Measurements from ENCODE around the gene CRYAA.
"Not testable (repeated sequence)": the region's sequence is repeated elsewhere in the genome, so short reads cannot be mapped to it uniquely, and the experiment has no call there.

The CRYAA gene

DNA sequence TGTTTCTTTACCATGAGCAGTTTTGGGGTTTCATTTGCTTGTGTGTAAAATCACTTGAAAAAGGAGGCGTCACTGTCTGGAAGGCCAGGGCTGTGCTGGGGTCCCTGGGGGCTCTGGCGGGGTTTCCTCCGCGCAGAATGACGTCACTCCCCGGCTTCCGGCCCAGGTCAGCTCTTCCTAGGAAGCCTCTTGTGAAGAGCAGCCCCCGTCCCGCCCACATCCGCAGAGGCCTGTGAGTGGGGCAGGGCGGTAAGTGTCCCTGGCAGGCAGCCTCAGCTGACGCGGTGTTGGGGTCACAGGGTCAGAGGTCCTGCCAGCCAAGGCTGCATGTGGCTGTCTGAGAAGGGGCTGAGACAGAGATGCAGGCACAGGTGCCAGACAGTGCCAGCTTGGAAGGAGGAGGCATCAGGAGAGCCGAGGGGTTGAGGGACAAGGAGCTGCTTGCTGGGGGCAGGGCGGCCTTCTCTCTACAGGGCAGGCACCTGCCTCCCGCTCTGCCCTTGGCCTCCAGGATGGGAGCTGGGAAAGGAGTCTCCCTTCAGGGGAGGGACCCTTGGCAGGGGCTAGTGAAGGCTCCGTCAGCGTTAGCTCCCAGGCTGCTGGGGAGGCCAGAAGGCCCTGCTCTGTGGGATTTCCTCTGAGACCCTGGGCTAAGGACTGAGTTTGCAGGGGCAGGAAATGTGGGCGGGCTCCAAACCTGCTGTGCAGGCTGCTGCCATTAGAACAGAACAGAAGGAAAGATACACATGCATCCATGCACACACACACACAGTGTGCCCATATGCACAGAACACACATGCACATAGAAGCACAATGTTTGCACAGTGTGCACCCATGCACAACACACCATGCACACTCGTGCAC lies 8.5 kb downstream of the CRYAA start:
- not testable (repeated sequence) for DNase-seq (ENCODE audit: low spot score)

DNA sequence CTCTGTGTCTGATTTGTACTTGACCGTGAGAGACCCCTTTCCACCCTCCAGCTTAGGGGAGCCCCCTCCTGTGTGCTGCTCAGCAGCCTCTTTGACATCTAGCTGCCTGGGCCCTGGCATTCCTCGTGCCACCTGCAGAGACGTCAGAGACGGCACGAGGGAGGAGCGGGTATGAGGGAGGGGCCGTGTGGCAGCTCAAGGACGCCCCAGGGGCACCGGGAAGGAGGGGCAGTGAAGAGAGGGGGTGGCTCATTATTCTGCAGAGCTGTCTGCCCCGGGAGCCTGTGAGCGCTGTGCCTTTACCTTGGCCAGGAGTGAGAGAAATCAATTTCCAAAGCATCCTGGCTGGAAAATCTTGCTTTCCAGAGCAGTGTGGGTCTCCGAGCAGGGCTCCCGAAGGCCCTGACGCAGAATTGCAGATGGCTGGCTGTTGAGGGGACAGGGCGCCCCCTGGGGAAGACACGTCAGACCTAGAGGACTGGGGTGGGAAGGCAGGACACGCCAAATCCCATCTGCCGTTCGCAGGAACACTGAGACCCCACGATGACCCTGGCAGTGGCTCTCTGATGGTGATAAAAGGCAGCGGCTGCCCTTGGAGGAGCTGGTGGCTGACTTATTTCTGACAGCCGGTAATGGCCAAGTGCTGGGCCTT lies 9.5 kb downstream of the CRYAA start:
- not testable (repeated sequence) for DNase-seq (ENCODE audit: low spot score)

DNA sequence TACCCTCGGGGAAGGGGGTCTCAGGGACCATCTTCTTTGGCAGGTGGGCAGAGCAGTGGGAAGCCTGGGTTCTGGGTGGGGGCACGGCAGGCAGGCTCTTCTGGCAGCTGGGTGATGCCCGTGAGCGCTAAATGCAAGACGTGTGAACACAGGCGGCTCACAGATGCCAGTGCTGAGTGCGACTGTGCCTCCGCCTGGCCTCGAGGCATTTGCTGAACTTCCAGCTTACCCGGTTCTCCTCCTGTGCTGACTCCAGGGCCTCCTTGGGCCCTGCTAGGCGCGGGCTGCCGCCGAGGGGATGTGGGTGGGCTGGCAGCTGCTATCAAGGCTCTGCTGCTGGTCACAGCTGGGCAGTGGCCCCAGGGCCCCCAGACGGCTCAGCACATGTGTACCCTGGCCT lies 12.2 kb downstream of the CRYAA start:
- DNase-seq (ENCODE audit: low spot score), result not testable (repeated sequence)

DNA sequence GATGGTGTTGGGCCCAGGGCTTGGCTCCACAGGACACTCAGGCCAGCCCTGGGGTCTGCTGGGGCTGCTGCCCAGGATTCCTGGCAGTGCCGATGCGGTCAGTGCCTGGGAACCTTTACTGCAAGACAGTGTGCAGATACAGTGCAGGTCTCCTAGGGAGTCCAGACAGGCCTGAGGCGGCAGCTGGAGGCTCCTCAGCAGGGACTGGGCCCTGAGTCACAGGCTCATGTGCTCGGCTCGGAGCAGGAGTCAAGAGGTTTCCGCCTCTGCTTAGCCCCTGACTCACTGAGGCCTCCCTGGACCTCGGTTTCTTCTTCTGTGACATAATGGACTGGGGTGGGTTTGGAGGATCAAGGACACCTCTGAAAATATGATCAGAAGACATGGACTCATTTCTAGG lies 18.5 kb downstream of the CRYAA start:
- not testable (repeated sequence) for DNase-seq (ENCODE audit: low spot score)

DNA sequence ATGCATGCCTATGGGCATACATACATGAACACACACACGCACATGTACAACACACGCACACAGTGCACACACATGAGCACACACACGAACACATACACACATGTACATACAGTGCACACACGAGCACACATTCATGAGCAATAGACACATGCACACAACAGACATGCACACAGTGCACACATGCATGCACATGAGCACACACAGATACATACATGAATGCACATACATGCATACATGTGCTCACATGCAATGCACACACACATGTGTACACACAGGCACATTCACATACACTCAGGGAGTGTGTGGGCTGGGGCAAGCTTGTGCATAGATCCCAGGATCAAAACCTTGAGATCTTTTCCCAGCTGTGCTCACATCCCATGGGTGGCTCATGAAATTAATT lies 18.9 kb downstream of the CRYAA start:
- DNase-seq (ENCODE audit: low spot score), result no peak

DNA sequence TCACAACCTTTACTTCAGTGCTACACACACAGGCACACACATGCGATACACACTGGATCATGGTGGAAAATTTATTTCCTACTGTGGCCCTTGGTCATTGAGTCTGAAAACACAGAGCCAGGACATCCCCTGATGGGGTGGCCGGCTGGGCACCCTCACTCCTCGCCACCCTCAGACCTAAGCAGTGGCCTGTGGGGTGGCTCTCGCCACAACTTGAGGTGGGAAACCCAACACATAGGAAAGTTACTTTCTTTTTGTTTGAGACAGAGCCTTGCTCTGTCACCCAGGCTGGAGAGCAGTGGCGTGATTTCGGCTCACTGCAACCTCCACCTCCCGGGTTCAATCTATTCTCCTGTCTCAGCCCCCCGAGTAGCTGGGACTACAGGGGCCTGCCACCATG lies 19.4 kb downstream of the CRYAA start:
- DNase-seq (ENCODE audit: low spot score), result no peak

DNA sequence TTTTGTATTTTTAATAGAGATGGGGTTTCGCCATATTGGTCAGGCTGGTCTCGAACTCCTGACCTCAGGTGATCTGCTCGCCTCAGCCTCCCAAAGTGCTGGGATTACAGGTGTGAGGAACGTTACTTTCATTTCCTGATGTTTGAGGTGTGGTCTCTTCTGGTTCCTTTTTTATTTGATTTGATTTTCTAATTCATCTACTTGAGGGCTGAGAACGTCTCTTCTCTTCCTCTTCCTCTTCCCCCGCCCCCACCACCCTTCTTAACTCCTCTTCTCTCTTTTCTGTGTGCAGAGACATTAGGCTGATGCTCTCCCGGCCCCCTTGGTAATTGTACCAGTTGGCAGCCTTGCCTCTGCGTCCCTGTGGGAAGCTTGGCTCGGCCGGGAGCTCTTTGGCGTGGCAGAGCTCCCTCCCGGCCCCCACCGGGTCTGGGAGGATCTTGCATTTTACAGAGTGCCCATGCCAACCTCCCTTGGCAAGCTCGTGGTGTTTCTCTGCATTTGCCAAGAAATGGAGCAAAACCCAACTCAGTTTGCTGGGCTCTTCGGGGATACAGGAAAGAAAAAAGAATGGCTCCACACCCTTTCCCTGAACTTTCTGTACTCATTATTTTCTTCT lies 19.9 kb downstream of the CRYAA start:
- DNase-seq (ENCODE audit: low spot score), result peak; percentile 36

DNA sequence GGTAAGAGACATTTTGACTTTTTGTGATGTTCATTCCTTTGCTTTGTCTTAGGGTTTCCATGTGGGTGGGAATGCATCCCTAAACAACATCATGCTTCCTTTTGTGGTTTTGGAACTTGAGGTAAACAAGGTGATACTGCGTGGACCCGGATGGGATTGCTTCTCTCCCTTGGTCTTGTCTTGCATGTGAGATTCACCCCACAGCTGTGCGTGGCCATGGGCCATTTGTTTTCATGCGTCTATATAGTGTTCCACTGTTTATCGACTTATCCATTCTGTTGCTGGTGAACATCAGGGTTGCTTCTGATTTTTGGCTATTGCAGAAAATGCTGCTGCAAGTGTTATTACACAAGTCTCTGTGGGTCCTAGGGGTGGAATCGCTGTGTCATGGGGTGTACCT lies 21.1 kb downstream of the CRYAA start:
- no peak for DNase-seq (ENCODE audit: low spot score)

DNA sequence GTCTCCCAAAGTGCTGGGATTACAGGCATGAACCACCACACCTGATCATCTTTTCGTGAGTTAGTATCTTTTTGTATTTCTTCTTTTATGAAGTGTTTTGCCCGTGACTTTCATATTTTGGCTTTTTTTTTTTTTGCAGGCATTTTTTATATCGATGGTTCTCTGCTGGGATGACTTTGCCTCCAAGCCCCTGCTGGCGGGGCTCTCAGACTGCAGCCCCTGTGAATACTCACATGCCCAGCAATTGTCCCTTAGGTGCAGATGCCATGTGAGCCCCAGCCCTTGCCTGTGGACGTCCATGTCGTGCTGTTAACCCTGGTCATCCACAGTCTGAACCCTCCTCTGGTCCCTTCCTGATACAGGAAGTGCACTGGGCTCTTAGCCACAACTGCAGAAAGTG lies 21.7 kb downstream of the CRYAA start:
- DNase-seq (ENCODE audit: low spot score), result no peak

DNA sequence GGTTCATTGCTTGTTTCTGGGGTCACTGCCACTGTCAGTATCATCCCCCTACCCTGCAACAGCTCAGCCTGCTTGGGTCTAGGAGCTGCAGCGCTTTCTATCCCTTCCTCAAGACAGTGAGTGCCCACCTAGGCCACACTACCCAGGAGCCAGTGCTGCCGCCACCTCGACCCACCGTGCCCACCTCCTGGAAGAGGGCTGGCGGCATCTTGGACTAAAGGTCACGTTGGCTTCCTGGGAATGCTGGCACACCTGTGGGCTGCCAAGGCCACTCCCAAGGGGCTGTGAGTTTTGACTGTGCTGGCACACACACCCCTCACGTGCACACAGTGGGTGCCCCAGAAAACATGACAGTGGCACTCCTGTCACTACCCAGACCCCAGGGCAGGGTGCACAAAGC lies 22.1 kb downstream of the CRYAA start:
- DNase-seq (ENCODE audit: low spot score), result no peak

DNA sequence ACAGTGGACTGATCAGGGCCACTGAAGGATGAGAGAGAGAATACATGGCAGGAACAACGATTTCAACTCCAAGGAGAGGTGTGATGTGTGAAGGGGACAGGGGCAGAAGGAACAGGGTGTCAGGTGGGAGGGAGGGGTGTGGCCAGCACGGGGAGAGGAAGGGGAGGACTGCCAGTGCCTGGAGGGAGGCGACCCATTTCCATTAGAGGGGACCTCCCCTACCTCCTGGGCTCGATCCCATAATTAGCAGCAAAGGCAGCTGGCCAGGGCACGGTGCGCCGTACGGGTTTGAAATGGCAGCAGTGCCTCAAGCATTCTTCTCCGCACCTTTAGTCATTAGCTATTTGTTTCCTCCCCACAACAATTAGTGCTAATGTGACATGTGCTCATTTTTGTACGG lies 22.7 kb downstream of the CRYAA start:
- DNase-seq (ENCODE audit: low spot score), result no peak

DNA sequence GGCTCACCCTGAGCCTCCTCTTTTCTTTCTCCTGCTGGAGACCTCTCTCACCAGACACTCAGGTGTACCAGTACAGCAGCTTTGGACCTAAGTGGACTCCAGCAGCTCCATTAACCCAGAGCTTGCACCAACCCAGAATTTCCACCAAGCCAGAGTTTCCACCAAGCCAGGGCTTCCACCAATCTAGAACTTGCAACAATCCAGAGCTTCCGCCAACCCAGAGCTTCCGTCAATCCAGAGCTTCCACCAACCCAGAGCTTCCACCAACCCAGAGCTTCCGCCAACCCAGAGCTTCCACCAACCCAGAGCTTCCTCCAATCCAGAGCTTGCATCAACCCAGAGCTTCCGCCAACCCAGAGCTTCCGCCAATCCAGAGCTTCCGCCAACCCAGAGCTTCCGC lies 23.2 kb downstream of the CRYAA start:
- DNase-seq (ENCODE audit: low spot score), result no peak

DNA sequence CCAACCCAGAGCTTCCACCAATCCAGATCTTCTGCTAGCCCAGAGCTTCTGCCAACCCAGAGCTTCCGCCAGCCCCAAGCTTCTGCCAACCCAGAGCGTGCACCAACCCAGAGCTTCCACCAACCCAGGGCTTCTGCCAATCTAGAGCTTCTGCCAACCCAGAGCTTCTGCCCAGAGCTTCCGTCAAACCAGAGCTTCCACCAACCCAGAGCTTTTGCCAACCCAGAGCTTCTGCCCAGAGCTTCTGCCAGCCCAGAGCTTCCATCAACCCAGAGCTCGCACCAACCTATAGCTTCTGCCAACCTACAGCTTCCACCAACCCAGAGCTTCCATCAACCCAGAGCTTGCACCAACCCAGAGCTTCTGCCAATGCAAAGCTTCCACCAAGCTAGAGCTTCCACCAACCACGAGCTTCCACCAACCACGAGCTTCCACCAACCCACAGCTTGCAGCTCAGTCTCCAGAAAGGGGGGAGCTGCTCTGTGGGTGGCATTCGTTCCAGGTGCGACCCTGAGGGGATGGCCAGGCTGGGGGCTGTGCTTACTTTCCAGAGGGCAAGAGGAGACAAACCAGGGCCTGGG lies 23.8 kb downstream of the CRYAA start:
- DNase-seq (ENCODE audit: low spot score), result no peak

DNA sequence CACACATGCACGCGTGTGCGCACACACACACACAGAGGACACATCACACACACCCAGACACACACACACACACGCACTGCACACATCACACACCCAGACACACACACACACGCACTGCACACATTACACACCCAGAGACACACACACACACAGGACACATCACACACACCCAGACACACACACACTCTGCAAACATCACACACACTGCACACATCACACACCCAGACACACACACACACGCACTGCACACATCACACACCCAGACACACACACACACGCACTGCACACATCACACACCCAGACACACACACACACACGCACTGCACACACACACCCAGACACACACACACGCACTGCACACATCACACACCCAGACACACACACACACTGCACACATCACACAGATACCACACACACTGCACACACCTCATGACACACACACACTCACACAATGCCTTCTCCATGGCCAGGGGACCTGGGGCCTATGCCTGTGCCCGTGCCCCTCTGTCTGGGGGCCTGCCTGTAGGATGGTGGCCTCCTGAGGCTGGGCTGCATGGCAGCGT lies 24.4 kb downstream of the CRYAA start:
- no peak for DNase-seq (ENCODE audit: low spot score)

DNA sequence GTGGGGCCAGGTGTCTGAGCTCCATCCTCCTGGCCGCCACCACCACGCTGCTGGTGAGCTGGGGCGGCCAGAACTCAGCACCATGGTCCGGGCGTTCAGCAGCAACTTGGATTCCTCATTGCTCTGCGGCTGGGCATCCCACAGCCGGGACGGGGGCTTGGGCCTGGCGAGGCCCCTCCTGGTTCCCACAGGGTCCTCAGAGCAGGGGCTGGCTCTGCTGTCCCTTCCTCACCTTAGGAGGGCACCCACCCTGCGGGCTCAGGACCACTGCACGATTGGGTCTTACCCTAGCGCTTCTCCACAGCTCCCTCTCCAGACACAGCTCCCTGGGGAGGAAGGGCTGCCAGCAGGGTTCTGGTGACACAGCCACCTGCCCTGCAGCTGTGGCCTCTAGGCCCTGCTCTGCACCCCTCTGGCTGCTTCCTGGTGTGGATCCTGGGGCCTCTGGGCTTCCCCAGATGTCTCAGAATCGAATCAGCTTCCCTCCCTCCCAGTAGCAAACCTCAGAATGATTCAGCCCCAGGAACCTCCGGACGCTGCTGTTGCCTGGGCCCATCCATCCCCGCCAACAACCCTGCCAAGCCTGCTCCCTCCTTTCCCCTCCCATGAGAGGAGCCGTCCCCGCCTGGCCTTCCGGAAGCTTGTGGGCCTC lies 25.0 kb downstream of the CRYAA start:
- DNase-seq (ENCODE audit: low spot score), result no peak

DNA sequence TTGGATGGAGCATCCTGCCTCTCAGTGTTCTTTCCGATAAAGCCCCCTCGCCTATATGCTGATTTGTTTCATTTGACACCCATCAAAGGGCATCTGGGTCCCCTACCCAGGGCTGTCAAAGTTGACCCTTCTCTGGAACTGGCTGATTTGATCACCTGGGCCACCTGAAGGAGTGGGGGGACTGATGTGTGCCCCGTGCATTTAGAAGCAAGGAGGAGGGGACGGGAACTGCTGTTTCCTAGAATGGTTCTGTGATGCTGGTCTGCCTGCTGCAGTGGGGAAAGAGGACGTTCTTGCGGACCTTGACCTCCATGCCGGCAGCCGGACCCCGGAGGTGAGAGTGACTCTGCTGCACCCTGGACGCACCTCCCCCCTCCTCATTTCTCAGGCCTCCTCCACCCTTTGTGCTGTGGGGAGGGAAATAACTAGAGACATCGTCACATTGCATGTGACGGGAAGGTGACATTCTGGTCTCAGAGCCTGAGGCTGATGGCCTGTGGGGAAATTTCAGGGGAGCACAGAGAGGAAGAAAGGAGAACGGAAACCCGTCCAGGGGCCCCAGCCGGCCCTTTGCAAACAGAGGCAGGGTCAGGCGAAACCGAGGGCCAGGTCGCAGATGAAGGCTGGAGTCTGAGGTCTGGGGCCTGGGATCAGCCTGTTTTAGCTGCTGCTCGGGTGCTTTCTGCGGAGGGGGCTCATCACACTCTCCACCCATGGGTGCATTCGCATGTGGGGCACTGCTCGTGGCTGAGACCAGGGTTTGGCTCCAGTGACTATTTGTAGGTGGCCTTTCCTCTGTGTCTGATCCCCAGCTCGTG lies 25.7 kb downstream of the CRYAA start:
- no peak for DNase-seq (ENCODE audit: low spot score)

DNA sequence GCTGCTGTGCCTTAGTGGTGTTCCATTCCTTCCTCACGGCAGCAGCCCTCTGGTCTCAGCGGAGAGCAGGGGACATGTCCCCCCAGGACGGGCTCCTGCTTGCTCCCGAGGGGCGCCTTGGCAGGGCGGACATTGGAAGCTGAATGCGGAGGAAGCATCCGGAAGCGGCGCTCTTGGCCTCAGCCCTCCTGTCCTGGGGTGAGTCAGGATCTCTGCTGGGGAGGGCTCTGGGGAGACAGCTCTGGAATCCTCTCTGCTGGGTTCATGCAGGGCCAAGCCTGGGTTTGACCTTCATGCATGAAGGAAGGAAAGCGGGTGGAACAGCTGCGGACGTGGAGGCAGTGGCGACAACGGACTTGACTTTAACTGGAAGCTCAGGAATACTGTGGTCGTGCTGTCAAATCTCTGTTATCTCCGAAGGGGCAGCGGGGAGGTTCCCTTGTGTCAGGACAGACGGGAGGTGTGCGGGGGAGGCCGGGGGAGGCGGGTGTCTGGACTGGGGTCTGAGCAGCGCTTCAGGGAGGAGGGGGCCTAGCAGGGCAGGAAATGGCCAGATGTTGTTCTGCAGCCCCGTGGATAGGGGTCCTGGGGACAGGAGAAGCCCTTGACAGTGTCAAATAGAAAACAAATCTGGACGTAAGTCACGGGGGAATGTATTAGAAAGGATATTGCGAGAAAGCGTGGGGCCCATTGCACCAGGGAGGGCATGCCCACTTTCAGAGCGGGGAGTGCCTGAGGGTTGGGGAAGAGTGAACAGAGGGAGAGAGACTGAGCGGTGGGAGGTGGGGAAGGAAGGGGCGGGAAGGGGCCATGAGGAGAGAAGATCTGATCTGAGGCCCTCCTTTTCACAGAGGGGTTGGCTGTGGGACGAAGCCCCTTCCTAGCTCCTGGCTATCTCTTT lies 26.6 kb downstream of the CRYAA start:
- DNase-seq (ENCODE audit: low spot score), result no peak

DNA sequence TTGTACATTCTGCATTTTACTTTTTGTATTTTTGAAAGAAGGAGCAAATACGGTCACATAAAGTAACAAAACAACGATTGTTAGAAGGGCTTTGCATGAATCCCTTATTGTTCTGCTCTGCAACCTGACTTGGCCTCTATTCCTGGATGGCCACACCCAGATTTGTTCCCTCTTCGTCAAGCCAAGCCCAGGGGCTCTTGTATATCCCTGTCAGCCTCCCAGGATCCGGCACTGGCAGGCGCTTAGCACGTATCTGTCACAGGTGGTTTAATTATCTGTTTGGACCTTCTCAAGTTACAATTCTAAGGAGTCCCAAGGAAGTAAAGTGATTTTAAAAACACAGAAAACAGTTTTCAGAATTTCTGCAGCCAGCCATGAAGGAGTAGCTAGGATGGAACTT lies 28.0 kb downstream of the CRYAA start:
- DNase-seq (ENCODE audit: low spot score), result no peak

DNA sequence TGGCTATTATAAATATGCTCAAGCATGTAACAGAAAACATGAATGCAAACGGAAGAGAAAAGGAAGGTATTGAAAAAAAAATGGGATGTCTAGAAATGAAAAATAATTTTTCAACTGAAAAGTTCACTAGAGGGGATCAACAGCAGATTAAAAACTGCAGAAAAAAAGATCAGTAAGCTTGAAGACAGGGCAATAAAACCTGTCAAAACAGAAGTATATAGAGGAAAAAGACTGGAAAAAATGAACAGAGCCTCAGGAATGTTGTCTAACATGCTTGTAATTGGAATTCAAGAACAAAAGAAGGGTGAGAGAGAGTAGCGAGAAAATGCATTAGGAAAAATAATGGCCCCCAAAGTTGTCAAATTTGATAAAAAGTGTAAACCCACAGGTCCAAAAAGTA lies 29.6 kb downstream of the CRYAA start:
- no peak for DNase-seq (ENCODE audit: low spot score)

DNA sequence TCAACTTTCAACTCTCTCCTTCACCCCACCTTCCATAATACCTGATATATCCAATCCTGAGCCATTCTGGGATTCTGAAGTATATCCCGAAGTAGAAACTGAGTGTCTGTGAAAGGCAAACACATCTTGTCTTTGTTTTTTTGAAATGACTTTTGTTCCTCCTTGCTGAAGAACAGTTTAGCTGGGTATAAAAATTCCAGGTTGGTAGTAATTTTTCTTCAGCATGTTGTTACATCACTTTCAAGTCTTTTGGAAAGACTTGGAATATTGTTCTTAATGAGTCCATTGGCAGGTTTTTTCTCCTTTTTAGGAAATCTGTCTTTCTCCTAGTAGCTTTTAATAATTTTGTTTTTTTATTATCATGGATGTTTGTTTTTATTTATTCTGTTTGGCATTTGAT lies 32.7 kb downstream of the CRYAA start:
- no peak for DNase-seq (ENCODE audit: low spot score)

Measured in germinal center (tissue), 1 donor.